TTC549 (cell line): ENCODE measurements around the gene DNASE2B.

Source experiments
- FAIRE-seq: peaks from 2 replicates; lab custom pipeline; 2012; peaks lifted over from hg19 to GRCh38; lab: Jason Lieb, UNC

DNASE2B gene

DNA sequence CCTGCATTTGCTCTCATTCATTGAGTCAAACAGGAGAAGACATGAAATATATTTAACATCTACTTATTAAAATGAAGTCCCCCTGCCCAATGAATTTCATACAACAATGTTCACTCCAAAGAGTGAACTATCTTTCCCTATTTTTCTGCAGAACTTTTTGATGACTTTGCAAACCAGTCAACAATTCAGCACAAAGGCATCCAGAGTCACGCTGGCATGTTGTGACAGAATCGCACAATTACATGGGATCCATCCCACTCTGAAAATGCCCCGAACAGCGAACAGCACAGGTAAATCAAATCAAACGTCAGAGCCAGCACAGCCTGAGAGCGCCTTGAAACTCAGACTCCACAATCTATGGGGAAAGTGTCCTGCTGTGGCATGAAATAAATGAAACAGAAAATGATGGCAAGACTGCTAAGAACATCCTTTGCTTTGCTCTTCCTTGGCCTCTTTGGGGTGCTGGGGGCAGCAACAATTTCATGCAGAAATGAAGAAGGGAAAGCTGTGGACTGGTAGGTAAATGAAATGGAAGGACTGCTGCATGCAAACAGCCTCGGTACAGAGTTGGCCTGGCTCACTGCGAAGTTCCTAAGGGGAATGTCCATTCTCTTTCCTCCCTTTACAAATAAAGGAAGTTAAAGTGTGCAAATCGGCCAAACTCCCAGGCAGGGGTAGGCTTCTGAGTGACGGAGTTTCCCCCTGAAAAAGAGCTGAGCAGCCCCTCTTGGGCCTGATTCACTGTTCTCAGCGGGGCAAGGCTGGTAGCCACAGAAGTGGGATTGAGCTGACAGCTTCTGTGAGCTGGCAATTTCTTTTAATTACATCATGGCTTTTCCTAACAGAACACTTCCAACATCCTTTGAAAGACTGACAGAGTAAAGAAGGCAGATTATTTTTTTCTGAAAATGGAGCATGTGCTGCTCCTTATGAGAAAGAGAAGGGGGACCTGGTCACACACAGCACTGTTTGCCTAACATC, at the start of gene DNASE2B:
Gene DNASE2B (plus strand): TSS at position 310 of the 981 bp plus-strand sequence. CDS start 81 bp downstream, at position 391.
- FAIRE-seq, result no peak

DNA sequence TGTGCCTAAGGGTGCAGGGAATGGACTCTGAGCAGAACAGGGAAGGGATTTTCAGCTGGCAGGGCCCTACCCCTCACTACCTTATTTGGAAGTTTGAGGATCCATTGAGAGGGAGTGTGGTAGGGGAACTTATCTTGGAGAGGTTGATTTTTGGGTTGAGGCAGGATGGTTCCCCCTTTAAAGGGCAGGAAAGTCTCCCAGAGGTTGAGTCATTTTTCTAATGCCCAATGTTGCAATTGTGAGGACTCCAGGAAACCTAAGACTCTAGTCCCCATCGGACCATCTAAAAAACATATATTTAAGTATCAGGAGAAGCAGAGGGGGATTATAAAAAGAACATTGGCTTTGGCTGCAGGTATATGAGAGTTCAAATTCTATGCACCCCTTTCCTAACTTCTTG, 49.5 kb upstream of the DNASE2B start:
- no peak for FAIRE-seq

DNA sequence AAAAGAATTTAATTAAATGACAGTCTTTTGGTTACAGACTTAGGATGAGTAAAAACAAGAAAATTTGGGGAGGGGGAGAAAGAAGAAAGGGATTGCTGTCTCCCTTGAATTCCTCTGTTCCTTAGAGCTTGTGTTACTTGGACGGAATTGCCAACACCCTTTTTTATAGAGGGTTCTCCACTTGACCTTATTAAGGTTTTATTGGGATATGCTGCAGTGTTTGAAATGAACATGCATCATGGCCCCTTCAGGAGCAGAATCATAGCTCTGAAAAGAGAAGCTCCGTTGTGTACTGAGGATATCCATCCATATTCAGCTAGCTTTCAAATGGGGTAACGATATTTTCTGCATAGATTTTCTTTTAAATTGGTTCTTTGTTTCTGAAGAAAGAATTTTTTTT, 48.2 kb upstream of the DNASE2B start:
- no peak for FAIRE-seq

DNA sequence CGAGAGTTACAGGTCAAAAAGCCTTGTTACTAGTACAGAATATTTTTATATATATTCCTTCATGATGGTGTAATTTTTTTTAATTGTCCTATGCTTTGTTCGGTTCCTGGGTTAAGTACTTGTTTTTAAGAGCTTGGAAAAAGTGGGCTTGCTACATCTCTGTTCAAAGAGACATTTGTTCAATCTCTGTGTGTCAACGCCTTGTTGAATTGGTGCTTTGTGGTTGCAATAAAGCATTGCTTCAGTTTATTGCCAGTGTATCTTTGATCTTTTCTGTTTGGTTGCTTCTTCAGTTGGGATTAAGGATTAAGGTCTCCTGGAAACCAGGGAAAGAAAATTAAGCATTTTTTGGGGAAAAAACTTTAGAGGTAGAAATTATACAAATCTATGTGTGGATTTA, 47.7 kb upstream of the DNASE2B start:
- FAIRE-seq, result no peak

GRCh38 chr1:84352298-84353106, 45.8 kb upstream of the DNASE2B start:
- no peak for FAIRE-seq

DNA sequence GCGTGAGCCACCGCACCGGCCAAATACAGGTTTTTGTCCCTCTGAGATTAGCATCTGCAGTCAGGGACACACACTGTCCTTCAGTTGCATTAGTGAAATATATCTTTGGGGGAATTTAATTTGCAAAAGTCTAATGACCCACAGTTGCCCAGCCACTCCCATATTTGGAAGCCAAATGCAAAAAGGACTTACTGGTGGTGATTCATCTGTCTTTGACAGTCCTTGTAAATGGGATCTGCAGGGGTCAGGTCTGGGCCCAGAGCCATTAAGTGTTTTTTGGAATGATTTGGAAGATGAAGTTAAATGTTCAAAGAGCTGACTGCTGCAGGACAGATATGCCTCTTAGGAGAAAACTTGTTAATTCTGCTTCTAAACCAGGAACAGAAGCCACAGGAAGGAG, 44.6 kb upstream of the DNASE2B start:
- no peak for FAIRE-seq

GRCh38 chr1:84355556-84355955, 42.7 kb upstream of the DNASE2B start:
- no peak for FAIRE-seq

GRCh38 chr1:84356881-84357280, 41.4 kb upstream of the DNASE2B start:
- no peak for FAIRE-seq

GRCh38 chr1:84358695-84359094, 39.6 kb upstream of the DNASE2B start:
- no peak for FAIRE-seq

DNA sequence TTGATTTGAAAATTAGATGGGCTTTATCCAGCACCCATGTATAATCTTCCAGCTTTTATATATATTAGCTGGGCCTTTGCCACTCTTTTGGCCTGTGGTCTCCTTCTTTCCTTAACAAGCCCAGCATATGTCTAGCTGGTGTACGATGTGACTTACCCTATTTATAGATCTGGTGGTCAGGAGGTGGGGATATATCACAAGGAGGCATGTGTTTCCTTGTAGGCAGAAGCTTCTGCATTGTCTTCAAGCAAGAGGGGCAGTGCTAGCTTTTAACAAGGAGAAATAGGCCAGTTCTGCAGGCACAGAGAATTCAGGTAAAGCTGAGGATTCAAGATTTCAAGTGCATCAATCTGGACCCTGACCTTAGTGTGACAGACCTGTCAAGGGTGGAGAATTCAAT, 38.0 kb upstream of the DNASE2B start:
- FAIRE-seq, result no peak

- FAIRE-seq, result no peak
Observed at GRCh38 chr1:84361796-84362195, 36.5 kb upstream of the DNASE2B start.

GRCh38 chr1:84363019-84363418, 35.3 kb upstream of the DNASE2B start:
- no peak for FAIRE-seq

DNA sequence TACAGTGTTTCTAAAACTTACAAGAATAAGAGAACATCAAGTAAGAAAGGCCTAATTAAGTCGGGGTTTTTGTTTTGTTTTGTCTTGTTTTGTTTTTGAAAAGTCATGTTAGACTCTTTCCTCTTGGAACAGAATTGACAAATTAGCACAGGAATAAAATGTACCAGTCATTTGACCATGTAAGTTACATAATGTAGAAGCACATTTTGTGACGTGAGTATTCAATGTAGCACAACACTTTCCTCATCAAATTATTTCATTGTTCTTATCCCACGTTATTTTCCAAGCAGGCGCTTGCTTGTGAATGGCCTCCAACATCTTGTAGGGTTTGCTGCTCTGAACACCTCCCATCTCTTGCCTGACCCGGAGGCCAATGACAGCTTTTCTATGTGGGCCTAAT, 34.7 kb upstream of the DNASE2B start:
- FAIRE-seq, result no peak

GRCh38 chr1:84365225-84366221, 32.8 kb upstream of the DNASE2B start:
- no peak for FAIRE-seq

- no peak for FAIRE-seq
Observed at GRCh38 chr1:84366786-84367185, 31.5 kb upstream of the DNASE2B start.

DNA sequence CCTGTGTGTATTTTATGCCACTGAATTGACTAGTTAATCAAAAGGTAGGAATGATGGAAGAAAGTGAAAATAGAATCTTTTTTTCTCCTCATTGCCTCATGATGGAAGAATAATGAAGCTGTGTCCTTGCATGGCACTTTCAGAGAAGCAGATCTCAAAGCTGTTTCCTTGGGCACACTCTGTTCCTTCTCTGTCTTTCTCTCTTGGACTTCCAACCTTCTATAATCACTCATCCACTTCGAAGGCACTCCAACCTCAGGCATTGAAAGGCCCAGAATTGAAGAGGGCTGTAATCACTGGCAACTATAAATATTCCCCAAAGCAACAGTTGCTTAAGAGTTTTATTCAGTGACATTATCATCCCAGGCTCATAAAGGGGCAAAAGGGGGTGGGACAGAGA, 31.1 kb upstream of the DNASE2B start:
- no peak for FAIRE-seq

DNA sequence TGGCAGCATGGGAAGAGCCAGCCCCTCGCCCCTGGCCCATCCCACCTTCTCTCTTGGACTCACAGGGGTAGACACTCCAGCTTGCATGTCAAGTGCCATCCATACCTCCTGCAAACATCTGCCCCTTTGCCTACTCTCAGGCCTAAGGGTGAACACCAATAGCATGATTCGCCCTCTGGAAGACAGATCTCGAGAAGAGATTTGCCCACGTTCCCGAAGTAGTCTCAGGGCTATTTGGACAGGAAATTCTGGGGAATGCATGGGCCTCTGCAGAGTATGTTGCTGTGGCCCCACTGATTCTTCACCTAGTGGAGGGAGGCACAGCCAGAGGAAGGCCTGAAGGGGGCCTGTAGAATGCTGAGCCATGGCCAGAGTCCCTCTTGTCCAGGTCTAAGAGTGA, 29.8 kb upstream of the DNASE2B start:
- no peak for FAIRE-seq

GRCh38 chr1:84370266-84370665, 28.0 kb upstream of the DNASE2B start:
- FAIRE-seq, result no peak

- FAIRE-seq, result no peak
Observed at GRCh38 chr1:84370831-84371394, 27.4 kb upstream of the DNASE2B start.

DNA sequence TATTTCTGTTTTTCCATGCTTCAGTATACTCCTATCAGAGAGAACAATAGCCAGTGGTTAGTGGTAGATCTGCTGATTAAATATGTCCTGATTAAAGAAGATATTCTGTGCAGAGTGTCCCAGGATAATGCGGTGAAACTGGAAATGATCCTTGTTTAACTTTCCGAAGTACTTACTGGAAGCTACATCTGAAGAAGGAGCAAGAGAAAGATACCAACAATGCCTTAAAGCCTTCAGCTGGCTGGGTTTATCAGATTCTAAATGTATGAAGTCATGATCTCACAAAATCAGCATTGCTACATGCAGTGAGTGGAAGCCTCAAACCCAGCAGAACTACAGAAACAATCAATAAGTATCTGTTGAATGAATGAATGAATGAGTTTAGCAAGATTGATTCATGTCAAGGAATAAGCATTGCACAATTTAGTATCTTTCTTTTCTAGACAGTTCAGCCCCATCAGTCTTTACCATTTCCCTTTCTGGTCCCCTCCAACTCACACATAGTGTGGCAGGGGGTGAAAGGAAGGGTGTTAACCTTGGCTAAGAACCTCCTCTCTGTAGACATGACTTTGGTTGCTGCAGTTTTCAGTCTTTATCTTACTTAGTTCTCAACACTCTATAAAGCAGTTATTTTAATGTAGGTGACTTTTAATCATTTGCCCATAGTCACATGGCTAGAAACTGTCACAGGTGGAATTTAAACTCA, 24.7 kb upstream of the DNASE2B start:
- no peak for FAIRE-seq
